Measurements from ENCODE around the gene WIF1. TPM values are rescaled to one million over a fixed set of nuclear protein-coding genes. Genes with fewer than 3 reads are reported as not detected.
A peak's percentile ranks its signal among the peaks of the same experiment; 100 is the strongest.

Gene WIF1
- total RNA-seq, 1 experiment from 2014 or later = not detected

GRCh38 chr12:65169320-65170208 lies 48.5 kb upstream of the WIF1 start, which contains the start of gene LEMD3:
Gene LEMD3, plus strand, starts transcription at chr12:65169583. Its CDS starts 14 bp downstream, at chr12:65169597.
- ATAC-seq (peak; percentile 88), DNase-seq (peak; percentile 97)
- Histone ChIP-seq H3K4me2 (ENCODE audit: low read length) (peak within 1 kb of the TSS; percentile 78), H4K20me1 (ENCODE audit: low read length) (peaks cover 39% of the 10 kb centered on the region), H3K4me3 (ENCODE audit: low read length) (peak within 1 kb of the TSS; percentile 79), H3K27ac (ENCODE audit: low read length) (peak within 1 kb of the TSS; percentile 47), H3K4me1 (ENCODE audit: insufficient read depth, low read length) (peaks cover 28% of the 10 kb centered on the region), H3K9me3 (ENCODE audit: low read length) (no peaks in the 10 kb centered on the region), H3K27me3 (ENCODE audit: low read length) (no peaks in the 10 kb centered on the region), H3K9ac (ENCODE audit: low read length) (peak within 1 kb of the TSS; percentile 93), H2AFZ (ENCODE audit: low read length) (peak within 1 kb of the TSS; percentile 95), H3K36me3 (ENCODE audit: low read depth, low read length) (peaks cover 5% of the 10 kb centered on the region; the same call in 1 of the 2 replicates), H3F3A (ENCODE audit: low read length, unreplicated experiment) (no peaks in the 10 kb centered on the region), H3K9me2 (replicated peaks; ENCODE audit: low read length) (no peaks in the 10 kb centered on the region), H3K79me2 (ENCODE audit: low read length) (peaks cover 52% of the 10 kb centered on the region)
- ChIA-PET CTCF (interaction anchor here (0.6 to 1.9 kb wide), 2 partner anchors 63 to 771 kb away, joined by 3 to 6 read pairs; no protein-coding TSS in a partner anchor), POLR2A (ENCODE audit: unreplicated experiment) (interaction anchor here (0.5 to 0.8 kb wide), 9 partner anchors 8 to 1346 kb away, joined by 3 to 19 read pairs (median 4); no protein-coding TSS in a partner anchor)
- no peak for TF ChIP-seq EZH2phosphoT487 (IDR thresholded peaks at IDR 0.05; ENCODE audit: borderline replicate concordance, low read length)
- TF ChIP-seq EZH2 (IDR thresholded peaks at IDR 0.05; ENCODE audit: low read length, unreplicated experiment) = no peak
- TF ChIP-seq CTCF (conservative IDR thresholded peaks at IDR 0.05; ENCODE audit: low read depth, low read length) = no peak
- no TSS peak for BruUV-seq (replicated peaks)
- intact Hi-C loops (cut with micrococcal nuclease) = loop anchor here (5.0 kb wide), 1 partner anchor 63 kb away; no protein-coding TSS in a partner anchor

- H3K9me3 ChIP-seq (ENCODE audit: low read length) = no peaks in the 10 kb centered on the region
- intact Hi-C loops (cut with micrococcal nuclease) = no loop called here
- peak overlapping the region; percentile 78 for H3K4me2 ChIP-seq (ENCODE audit: low read length)
- TSS peak; percentile 79 for BruUV-seq (replicated peaks)
- H3K36me3 ChIP-seq (ENCODE audit: low read depth, low read length) = no peaks in the 10 kb centered on the region; the same call in 1 of the 2 replicates
- H2AFZ ChIP-seq (ENCODE audit: low read length) = peak overlapping the region; percentile 95
- no peak overlapping the region for H3K27ac ChIP-seq (ENCODE audit: low read length)
- peaks cover 22% of the 10 kb centered on the region for H3K4me1 ChIP-seq (ENCODE audit: insufficient read depth, low read length)
- TF ChIP-seq CTCF (conservative IDR thresholded peaks at IDR 0.05; ENCODE audit: low read depth, low read length) = no peak
- TF ChIP-seq EZH2 (IDR thresholded peaks at IDR 0.05; ENCODE audit: low read length, unreplicated experiment) = no peak
- TF ChIP-seq EZH2phosphoT487 (IDR thresholded peaks at IDR 0.05; ENCODE audit: borderline replicate concordance, low read length) = no peak
- POLR2A ChIA-PET (ENCODE audit: unreplicated experiment) = interaction anchor here (0.5 to 0.7 kb wide), 6 partner anchors 9 to 458 kb away, joined by 3 to 19 read pairs (median 5); no protein-coding TSS in a partner anchor
- ATAC-seq (no peak), DNase-seq (no peak)
- no peaks in the 10 kb centered on the region for H3F3A ChIP-seq (ENCODE audit: low read length, unreplicated experiment)
- peak overlapping the region; percentile 93 for H3K9ac ChIP-seq (ENCODE audit: low read length)
- H4K20me1 ChIP-seq (ENCODE audit: low read length) = peaks cover 33% of the 10 kb centered on the region
- H3K9me2 ChIP-seq (replicated peaks; ENCODE audit: low read length) = no peaks in the 10 kb centered on the region
- CTCF ChIA-PET = interaction anchor here (0.6 to 1.9 kb wide), 2 partner anchors 64 to 771 kb away, joined by 3 to 6 read pairs; no protein-coding TSS in a partner anchor
- peak overlapping the region; percentile 79 for H3K4me3 ChIP-seq (ENCODE audit: low read length)
- H3K27me3 ChIP-seq (ENCODE audit: low read length) = no peaks in the 10 kb centered on the region
- peaks cover 44% of the 10 kb centered on the region for H3K79me2 ChIP-seq (ENCODE audit: low read length)
Measured at GRCh38 chr12:65168681-65169319, 47.7 kb upstream of the WIF1 start.
